Activated T-helper 9 cell treated with anti-CD3 and anti-CD28 coated beads, Interleukin-2, amount 50 U/mL, for 16 hours (primary cell): ENCODE results near the gene PDXK.

Experiments
- DNase-seq: peaks from one replicate; pipeline ENCODE4 v3.0.0-alpha.2; 2020; ENCODE audit warnings: low read depth

PDXK gene

DNA sequence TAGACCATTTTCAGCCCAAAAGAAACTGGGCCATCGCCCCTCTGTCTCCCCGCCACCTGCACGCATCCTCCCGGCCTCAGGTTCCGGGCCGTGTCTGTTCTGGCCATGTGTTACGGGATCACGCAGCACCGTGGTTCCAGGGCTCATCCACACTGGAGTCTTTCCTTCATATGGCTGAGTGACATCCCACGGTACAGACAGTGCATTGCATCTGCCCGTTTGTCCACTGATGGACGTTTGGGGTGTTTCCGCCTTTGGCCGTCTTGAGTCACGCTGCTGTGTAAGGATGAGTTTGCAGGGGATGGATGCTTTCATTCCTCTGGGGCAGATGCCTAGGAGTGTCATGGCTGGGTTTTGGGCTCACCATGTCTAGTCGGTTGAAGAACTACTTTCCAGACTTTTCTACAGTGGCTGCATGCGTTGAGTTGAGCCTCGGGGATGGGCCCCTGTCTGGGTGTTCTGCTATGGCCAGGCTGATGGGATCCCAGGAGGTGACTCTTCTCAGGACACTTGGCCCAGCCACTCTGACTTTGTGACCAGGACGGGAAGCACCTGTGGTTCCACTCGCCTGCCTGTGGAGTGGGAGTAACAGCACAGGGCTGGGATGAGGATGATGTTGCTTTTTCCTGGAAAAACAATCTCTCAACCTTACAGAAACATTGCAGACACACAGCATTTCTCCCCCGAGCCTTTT lies 87.2 kb downstream of the PDXK start:
- no peak for DNase-seq

DNA sequence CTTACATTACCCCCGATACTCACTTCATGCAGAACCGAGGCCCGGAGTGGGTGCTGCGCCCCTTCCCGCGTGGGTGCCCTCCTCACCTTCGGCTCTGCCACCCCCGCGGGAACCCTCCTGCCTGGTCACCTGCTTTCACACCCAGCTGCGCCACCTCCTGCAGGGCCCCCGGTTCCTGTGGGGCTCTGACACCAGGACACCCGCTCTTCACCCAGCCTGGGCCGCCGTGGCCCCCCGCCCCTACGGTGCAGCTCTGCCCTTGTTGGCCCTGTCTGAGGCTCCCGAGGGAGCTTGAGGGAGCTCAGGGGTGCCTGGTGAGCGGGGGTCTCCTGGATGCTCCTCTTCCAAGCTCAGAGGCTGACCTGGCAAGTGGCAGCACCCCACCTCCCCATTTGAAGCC lies 89.4 kb downstream of the PDXK start:
- no peak for DNase-seq

DNA sequence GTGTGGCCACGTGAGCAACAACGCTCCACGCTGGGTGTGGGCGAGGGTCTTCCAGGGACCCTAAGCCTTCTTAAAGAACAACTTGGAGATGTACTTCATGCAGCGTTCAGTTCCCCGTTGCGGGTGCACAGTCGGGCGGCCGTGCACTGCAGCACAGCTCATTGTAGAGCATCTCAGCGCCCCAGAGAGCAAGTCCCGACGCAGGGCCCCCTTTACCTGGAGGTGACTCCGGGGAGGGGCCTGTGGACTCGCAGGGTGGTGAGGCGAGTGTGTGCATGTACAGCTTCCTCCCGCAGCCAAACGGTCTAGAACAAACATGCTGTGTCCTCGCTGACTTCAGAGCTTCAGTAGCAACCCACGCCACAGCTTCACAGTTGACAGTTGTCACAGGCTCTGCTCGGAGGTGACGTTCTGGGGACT lies 89.9 kb downstream of the PDXK start:
- DNase-seq = no peak

DNA sequence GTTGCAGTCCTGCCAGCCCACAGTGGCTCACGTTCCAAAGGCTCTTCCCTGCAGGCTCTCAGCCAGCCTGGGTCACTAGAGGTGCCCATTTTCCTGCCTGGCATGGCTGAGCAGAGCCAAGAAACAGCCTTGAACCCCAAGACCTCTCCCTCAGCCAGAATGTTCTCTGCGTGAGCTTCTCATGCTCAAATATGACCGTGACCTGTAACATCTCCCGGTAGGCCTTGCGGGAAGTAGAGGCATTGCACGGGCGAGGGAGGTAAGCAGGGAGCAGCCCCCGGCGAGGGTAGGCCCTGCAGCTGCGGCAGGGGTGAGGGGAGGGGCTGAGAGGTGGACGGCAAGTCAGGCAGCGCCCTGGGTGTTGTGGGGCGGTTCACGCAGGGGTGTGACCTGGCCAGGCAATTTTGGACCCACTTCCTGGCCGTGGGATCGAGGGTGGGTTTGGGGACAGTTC lies 90.4 kb downstream of the PDXK start:
- no peak for DNase-seq

DNA sequence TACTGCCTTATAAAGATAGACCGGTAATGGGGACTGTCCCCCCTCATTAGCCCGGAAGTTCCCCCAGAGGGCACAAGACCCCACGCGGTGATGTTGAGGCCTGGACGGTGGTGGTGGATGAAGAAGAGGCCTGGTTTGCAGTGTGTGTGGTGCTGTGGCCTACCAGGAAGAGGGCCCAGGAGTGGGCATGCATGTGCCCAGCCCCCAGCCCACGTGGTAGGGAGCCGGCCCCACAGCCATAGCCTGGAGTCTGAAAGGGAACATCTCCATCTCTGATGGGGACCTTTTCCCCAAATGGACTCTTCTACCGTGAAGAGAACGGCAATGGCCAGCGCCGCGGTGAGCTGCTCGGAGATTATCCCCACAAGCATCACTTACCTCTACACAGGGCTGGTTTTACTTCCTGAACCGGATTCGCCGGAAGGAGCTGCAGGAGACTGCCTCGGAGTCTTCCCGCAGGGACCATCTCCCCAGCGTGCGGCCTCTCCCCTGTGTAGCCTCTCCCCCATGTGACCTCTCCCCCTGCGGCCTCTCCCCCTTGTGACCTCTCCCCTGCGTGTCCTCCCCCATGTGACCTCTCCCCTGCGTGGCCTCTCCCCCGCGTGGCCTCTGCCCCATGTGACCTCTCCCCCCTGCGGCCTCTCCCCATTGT lies 91.0 kb downstream of the PDXK start:
- DNase-seq = no peak

DNA sequence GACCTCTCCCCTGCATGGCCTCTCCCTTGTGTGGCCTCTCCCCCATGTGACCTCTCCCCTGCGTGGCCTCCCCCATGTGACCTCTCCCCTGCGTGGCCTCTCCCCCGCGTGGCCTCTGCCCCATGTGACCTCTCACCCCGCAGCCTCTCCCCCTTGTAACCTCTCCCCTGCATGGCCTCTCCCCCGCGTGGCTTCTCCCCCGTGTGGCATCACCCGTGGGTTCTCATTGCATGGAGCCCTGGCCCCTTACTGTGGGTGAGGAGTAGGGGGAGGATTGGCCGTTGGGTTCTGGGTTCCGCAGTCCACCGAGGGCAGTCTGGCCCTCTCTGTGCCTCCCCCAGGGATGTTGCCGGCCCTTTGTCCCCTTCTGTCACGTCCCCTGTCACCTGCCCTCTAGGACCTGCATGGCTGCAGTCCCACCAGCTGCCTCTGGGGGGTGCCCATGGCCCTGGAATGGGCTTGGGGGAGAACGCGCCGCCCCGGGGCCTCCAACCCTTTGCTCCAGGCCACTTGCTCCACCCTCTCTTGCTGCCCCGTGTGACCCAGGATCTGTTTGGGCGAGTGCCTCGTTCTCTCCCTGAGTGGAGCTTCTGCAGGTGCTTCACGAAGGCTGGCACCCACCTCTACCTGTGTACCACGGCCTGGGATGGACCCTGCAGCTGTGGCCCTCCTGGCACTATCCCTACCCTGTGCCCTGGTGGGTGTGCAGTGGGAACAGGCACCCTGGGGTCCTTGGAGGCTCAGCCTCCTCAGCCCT lies 91.8 kb downstream of the PDXK start:
- peak; percentile 82 for DNase-seq

DNA sequence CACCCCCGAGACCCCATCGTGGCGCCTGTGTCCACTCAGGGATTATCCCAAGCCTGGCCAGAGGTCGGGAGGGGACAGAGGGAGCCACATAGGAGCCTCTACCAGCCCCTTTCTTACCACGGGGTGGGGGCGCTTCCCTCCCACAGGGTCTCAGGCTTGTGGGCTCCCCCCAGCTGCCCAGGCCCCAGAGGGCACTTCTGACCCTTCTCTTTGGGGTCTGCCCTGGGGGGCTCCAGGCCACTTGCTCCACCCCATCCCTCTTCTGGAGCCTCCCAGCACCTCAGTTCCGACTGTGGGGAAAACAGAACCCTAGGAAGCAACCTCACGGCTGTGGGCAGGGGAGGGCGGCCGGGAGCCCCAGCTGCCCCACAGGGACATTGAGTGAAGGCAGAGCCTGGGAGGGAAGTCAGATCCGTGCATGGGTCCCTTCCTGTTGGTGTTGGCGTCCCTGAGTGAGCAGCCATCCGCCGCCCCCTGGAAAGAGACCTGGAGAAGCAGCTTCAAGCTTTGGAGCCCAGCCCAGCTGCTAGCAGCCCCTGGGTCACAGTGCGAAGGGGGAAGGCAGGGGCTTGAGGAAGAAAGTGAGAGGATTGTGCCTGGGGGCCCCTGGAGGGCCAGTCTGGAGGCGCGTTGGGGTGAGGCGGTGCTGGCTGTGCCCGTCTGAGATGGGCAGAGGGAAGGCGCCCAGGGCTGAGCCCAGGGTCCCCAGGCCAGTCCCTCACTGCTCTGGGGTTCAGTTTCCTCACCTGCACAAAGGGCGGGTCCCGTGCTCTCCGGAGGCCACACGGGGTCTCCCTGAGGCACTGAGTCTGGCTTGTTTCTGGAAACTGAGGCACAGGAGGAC lies 92.6 kb downstream of the PDXK start:
- no peak for DNase-seq
